ENCODE measurements around the gene RFX4.
"Not testable (repeated sequence)": the region's sequence is repeated elsewhere in the genome, so short reads cannot be mapped to it uniquely, and the experiment has no call there.

The RFX4 gene

DNA sequence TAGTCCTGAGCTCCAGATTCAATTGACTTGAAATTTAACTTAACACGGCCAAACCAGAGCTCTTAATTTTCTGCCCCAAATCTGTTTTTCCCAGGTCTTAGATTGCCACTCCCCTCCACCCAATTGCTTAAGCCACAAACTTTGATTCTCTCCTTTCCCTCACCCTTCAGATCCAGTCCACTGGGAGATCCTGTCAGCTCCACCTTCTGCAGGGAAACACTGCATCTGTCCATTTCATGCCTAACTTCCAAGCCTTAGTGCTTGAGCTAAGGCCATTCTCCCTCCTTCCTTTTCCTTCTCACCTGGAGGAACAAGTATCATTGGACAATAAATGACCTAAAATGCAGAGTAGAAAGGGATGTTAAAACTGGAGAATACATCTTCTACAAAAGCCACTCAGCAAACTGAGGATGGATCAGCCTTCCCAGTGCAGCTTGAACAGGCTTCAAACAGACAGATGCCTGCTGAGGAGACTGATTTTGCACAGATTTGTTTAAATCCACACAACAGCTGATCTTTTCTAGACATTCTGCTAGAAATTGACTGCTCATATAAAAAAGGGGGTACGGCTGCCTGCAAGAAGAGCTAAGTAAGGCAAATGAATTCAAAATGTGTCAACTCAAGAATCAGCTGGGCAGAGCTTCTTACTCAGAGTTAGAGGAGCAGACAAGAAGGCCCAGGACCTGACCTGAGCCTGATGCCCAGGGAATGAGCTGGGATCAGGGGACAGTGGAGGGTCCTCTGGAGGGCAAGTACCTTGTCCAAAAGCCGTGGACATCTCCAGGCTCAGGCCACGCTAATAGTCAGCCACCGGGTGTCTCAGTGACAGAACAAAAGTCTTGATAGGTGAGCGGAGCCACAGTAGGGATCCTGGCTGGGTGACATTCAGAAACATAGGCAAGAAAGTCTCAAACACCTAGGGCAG, 110.4 kb downstream of the RFX4 start:
- DNase-seq = no peak

DNA sequence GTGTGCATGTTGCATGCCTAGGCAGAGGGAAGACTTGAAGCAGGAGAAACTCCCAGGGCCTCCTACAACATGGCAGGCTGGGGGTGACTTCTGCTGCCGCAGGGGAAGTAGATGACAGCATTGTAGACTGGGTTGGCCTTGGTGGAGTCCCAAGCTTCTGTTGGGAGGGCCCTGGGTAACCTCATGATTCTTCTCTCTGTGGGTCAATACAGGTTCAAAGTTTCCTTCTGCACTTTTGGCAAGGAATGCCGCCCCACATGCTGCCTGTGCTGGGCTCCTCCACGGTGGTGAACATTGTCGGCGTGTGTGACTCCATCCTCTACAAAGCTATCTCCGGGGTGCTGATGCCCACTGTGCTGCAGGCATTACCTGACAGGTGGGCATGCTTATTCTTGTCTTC, 113.3 kb downstream of the RFX4 start:
- no peak for DNase-seq

DNA sequence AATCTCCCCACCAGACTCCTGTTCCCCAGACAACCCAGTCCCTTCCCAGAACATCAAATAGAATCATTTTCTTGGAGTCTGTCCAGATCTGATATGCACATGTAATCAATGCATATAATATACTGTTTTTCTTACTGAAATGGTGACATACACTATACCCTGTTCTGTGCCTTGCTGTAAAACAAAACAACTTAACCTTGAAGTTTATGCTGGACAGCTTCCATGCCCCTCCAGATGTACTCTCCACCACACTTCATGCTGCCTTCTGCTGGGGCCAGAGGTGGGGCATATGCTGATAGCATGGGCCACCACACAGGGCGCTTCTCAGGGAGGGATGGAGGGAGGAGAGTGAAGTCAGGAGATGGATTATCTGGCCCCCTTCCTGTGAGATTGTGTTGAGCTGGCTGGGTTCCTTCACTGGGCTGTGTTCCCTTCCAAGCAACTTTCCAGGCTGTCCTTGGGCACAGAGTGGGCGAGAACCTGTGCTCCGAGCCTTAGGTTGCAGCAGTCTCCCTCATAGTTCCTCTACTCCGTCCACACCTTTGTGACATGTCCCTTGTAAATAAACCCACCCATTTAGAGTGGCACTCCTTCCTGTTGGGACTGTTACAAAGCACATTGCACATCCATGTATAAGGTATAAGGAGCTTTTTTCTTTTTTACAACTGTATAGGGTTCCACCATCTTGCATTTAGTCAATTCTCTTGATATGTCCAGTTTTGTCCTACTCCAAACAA, 114.0 kb downstream of the RFX4 start:
- no peak for DNase-seq

DNA sequence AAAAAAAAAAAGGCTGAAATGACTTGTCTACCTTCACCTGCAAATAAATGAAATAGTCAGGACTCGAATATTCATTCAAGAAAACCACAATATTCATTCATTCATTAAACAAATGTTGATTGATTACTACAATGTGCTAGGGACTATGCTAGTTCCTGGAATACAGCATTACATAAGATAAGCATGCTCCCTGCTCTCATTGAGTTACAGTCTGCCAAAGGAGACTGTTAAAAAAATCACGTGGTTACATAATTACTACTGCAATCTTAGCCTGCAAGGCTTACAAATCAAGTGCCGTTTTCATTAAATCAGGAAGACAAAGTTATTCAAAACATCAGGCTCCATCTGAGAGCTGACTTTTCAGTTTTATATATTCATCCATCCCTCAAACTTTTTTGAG, 121.3 kb downstream of the RFX4 start:
- no peak for DNase-seq

DNA sequence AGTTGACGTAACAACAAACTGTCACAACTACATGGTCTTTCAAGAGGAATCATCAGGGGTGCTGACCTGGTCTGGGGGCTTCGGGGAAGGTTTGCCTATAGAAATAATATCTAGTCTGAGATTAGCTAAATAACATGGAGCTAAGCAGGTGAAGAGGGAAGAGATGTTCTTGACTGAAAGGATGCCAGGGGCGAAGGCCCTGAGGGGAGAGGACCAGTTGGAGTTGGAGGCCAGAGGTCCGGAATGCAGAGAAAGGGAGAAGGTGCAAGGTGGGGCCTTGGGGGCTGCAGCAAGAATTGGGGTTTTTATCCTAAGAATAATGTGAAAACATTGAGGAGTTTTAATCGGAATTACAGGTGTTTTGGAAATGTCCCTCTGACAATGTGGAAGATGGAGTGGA, 123.2 kb downstream of the RFX4 start:
- no peak for DNase-seq

DNA sequence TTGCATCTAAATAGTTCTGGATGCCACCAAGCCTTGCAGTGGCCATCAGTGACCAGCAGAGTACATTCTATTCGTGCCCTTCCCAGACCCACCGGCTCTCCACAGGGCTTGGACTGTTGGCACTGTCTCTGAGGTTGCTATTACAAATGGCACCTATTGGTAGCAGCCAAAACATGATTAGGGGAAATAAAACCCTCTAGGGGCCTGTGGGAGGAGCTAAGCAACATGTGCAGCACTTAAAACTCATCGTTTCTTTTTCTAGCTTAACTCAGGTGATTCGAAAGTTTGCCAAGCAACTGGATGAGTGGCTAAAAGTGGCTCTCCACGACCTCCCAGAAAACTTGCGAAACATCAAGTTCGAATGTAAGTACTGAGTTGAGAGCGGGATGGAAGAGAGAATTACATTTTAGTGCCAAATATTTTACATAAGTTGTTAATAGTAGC, 126.3 kb downstream of the RFX4 start:
- DNase-seq = no peak

DNA sequence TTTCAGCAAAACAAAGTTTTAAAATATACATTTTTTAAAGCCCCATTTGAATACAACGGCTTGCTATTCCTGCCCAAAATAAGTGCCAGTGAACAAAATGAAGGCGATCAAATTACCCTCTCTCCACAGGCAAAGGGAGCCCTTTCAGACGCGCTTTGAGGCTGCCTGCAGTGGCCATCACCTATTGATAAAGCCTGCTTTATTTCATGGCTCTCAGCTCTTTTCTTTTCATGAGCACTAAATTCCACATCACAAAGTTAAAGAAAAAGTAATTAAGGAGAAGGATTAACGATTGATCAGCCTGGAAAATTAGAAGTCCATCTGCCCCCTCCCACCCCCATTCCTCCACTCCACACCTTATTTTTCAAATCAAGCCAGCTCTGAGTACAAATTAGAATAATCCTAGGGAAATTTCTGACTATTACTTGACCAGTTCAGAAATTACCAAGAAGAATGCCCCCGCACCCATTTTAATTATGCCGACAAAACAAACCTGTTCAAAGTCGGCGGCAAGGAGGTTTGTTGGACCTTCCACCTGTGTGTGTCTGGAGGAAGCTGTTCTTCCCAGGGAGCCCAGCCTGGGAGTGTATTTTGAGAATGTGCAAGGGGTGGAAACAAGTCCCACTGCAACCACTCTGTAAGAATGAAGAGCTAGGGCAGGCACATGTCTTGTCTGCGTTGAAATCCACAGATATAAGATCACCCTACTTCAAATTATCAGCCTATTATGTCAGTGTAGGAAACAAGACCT, 127.5 kb downstream of the RFX4 start:
- no peak for DNase-seq

DNA sequence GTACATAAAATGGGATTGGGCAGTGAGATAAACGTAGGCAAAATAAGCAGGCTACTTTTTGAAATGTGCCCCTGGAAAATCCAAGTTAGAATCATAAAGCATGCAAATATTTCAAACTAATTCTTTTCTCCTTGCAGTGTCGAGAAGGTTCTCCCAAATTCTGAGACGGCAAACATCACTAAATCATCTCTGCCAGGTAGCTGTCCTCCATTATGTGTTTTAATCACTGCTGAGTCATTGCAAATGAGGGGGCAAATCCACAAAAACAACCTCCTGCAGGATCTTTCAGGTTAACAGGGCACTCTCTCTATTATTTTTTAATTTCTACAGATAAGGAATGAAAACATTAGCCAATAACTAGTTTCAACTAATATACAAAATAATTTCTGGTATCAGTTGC, 128.5 kb downstream of the RFX4 start:
- DNase-seq = no peak

DNA sequence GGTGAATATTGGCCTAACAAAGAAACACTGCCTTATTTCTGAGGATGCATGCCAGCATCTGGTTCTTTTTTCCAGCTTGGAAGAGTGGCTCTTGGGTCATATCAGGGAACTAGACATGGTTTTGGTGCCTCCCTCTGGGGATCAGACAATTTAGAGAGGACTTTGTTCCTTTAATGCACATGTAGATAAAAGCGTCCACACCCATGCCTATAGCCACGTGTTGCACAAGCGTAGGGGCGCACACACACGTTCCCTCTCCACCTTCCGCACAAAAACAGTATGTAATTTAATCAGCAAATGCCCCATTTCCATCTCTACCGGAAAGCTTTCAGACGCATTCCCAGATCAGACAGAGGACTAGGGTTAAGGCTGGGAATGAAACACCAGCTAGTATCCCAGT, 130.0 kb downstream of the RFX4 start:
- DNase-seq = no peak

DNA sequence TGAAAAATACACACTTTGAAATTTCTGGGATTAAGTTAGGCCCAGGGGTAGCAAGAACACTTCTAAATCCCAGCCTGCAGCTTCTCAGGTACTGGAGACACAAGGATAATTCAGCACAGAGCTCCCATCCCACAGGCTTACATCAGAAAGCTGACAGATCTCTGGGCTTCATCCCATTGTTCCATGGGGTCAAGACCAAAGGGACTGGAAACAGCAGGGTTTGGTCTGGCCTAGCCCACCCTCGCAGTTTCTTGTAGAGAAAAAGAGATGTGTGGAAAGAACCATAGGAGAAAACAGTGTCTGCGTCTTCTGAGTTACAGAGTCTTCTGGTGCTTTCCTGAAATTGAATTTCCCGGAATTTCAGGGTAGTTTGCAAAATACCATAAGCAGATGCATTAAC, 132.1 kb downstream of the RFX4 start:
- DNase-seq = no peak

DNA sequence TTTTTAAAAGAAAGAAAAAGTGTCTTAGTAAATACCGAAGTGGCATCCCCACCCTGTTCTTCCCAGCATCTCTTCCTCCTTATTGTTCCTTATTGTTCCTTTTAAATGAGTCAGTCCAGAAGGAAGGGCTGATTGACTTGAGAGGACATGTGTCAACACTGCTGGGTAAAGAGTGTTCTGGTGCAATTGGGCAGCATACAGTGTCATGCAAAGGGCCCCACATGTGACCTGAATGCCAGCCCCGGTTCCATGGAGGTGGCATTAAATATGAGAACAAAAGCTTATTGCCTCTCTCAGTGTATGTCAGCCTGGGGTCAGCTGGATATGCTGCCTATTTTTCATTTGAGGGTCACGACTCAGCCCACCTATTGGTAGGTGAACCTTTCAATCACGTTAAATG, 132.8 kb downstream of the RFX4 start:
- no peak for DNase-seq

DNA sequence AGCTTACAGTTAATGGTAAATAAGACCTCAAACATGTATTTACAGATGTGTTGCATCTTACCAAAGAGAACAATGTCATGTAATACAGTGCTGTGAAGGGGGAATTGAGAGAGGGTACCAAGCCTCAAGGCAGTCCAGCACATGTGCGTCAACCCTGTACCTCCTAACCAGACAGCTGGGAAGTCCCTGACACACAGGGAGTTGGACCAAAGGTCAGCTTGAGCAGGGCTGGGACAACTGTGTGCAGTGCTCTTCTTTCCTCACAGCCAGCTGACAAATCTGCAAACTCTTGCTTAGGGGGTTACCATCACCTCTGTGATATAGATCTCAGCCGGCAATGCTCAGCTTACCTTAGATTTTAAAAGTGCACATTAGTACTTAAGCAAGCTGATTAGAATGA, 134.9 kb downstream of the RFX4 start:
- DNase-seq = no peak

DNA sequence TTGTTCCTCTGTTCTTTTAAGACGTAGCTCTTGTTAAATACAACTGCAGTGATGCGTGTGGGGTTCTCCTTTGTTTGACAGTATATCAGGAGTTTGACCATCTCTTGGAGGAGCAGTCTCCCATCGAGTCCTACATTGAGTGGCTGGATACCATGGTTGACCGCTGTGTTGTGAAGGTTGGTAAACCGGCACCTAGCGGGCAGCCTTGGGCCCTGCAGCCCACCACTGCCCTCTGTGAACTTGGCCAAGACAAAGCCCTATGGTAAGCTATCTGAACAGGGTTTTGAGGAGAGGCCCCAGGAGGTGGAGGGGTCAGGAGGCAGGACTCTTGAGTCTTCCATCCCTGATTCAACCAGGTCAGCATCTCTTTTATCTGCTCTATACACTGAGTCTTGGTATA, 137.1 kb downstream of the RFX4 start:
- no peak for DNase-seq

DNA sequence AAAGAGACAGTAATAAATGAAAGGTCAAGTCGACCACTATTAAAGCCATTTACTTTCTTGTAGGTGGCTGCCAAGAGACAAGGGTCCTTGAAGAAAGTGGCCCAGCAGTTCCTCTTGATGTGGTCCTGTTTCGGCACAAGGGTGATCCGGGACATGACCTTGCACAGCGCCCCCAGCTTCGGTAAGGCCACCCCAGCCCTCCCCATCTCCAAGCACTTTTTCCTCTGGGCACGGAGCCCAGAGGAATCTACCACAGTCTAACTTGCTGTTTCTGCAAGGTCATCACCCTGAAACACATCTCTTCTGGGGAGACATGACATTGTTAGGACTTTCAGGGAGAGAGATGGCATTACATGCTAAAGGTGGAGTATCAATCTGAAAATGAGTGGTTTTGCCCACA, 137.9 kb downstream of the RFX4 start:
- DNase-seq = no peak

DNA sequence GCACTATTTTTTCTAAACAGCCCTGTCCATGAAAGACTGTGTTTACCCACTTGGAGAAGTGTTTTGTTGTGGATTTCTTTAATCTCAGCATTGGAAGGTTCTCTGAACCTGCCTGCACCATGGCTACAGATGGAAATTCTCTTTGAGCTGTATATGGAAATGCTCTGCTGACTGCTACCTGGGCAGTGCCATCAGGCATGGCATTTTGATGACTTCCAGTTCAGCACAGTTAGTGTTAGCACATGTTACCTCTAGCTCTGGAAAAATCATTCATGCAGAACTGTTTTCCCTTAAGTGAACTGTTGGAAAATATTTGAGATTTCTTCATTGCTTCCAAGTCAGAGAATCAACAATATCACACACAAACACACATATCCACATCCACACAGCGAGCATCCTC, 139.1 kb downstream of the RFX4 start:
- DNase-seq = no peak

DNA sequence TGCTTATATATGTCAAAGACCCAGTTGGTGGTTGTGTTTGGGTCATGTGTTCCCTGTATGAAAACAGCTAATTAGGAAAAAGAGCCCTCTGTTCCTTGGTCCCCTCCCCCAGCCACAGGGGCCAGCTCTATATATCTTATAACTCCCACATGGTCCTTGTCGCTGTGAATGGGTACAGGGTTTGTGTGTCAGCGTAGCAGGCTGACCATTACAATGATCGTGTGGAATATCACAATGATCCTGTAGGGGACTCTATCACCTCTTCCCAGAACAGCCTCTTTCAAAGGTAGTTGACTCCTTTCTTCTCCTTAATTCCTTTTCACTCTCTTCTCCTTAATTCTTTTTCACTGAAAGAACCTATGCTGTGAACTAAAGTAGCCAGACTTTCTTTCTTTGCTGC, 140.0 kb downstream of the RFX4 start:
- DNase-seq = no peak

DNA sequence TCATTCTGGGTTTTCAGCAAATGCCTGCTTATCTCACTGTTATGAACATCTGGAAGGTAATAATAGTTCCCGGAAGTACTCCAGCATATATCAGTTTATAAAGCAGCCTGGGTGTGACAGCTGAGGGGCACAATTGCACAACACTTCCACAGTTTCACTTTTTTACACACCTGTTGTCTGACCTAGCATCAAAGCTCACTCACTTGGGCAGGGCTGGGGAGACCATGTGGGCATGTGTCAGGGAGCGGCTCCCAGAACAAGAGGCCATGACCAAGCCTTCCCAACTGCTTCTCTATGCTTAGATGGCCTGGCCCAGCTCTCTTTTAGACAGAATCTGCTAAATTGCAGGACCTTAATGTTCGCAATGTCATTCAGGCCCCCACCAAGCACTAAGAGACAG, 140.6 kb downstream of the RFX4 start:
- no peak for DNase-seq

DNA sequence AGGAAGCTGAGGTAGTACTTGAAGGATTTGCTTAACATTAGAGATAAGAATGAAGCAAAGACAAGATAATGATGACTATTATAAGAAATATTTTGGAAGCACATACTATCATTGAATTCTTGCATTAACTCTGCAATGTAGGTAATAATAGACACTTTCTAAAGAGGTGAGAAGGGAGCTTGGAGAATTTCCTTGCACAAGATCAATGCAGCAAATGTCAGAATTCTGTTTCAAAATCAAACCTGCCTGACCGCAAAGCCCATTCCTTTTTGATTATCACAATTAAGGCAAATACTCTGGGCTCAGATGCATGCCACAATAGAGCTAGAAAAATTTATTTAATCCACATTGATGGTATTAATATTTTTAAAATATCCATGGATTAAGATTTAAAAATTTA, 141.3 kb downstream of the RFX4 start:
- DNase-seq = no peak

DNA sequence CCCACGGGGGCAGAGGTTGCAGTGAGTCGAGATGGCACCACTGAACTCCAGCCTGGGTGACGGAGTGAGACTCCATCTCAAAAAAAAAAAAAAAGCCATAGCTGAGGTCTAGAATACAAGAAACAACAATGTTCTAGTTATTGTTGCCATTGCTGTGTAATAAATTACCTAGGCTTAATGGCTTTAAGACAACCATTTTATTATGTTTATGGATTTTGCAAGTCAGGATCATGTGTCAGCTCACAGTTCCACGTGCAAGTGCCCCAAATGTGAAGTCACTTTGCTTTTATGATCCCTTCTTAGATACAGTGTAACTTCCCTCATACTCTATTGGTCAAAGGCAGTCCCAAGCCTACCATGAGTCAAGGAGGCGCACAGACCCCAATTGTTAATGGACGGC, 142.1 kb downstream of the RFX4 start:
- DNase-seq = no peak

DNA sequence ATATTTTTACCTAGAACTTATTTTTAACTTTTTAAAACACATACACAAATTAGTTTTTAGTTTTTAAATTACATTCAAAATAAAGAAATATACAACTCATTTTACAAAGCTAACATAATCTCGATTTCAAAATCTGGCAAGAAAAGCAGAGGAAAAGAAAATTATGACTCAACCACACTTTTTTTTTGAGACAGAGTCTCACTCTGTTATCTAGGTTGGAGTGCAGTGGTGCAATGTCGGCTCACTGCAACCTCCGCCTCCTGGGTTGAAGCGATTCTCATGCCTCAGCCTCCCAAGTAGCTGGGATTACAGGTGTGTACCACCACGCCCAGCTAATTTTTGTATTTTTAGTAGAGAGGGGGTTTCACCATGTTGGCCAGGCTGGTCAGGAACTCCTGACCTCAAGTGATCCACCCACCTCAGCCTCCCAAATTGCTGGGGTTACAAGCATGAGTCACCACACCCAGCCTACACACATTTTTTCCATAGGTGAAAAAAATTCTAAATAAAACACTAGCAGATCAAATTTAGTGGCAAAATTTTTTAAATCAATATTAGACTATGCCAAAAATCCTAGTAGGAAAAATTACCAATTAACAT, 143.9 kb downstream of the RFX4 start:
- not testable (repeated sequence) for DNase-seq

DNA sequence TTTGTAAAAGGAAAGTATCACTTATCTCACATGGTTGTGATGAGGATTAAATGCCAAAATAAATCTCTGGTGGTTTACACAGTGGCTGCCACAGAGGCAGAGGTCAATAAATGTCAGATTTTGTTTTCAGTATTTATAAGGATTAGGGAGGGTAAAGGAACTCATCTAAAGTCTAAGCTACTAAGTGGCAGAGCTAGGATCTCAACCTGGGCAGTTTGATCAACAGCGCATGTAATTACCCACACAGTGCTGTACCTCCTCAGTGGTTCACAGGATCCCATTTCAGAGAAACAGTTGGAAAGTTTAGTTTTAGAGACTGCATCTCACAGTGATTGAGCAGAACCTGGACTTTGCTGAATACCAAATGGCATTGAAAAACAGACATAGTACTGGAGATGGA, 146.8 kb downstream of the RFX4 start:
- no peak for DNase-seq

DNA sequence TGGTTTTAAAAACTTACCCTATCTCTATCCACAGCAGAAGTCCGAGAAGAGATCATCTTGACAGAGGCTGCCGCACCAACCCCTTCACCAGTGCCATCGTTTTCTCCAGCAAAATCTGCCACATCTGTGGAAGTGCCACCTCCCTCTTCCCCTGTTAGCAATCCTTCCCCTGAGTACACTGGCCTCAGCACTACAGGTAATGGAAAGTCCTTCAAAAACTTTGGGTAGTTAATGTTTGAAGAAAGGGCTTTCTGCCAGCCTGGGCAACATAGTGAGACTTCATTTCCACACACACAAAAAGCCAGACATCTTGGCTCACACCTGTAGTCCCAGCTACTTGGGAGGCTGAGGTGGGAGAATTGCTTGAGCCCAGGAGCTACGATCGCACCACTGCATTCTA, 150.1 kb downstream of the RFX4 start:
- DNase-seq = no peak

DNA sequence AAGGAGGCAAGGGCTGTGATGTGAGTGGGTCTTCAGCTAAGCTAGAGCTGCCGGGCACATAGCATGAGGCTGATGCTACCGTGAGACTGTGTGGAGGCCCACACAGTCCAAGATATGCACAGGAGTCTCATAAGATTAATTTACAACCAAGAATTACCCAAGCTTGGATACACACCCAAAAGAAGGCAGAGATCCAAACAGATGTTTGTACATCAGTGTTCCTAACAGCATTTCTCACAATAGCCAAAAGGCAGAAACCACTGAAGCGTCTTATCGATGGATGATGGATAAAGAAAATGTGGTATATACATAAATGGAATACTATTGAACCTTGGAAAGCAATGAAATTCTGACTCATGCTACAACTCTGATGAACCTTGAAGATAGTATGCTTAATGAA, 150.9 kb downstream of the RFX4 start:
- no peak for DNase-seq
